HFFc6 (cell line): Measurements from ENCODE around the gene PITRM1. TPM values are rescaled to one million over a fixed set of nuclear protein-coding genes. Genes with fewer than 3 reads are reported as not detected.

Experiments used
- DNase-seq: peaks from one replicate; pipeline ENCODE4 v3.0.0-alpha.2; 2018
- H3K27ac Mint-ChIP-seq: 2 replicates; pipeline ENCODE4 v1.8.0; 2020; ENCODE audit warnings: mild to moderate bottlenecking, mixed read lengths
- H3K27me3 Mint-ChIP-seq: 2 replicates; pipeline ENCODE4 v1.8.0; 2021; ENCODE audit warnings: mild to moderate bottlenecking, moderate library complexity, mixed read lengths; ENCODE audit not compliant: insufficient read depth
- H3K36me3 Mint-ChIP-seq: 2 replicates; pipeline ENCODE4 v1.8.0; 2021; ENCODE audit warnings: low read depth, mixed read lengths
- H3K4me1 Mint-ChIP-seq: 2 replicates; pipeline ENCODE4 v1.8.0; 2020; ENCODE audit warnings: low read depth, mixed read lengths
- H3K4me3 Mint-ChIP-seq: 2 replicates; pipeline ENCODE4 v1.8.0; 2020; ENCODE audit warnings: mild to moderate bottlenecking, moderate library complexity, mixed read lengths
- H3K9me3 Mint-ChIP-seq: 2 replicates; pipeline ENCODE4 v1.8.0; 2020; ENCODE audit warnings: mild to moderate bottlenecking, mixed read lengths
- total RNA-seq, 6 experiments: library from RNA; stranded (reverse); fragmentation: NEBNext Ultra II Directional; extraction: Animal tissue kit (Norgen Biotek cat#: 25700); gene quantifications; 2 replicates in 1 of 6; 3 replicates in 5 of 6; pipeline ENCODE4 v1.2.3, GENCODE V29; 2021
- TF ChIP-seq, protein P1 (sequence below): fragments of 200-600 bp; sonication (generic); IDR thresholded peaks from 2 replicates; pipeline ENCODE4 v1.5.0; 2021; ENCODE audit warnings: antibody characterized with exemption, mild to moderate bottlenecking

PITRM1 gene
- total RNA-seq, 6 experiments from 2014 or later, result 106 to 124 (median 112) TPM

DNA sequence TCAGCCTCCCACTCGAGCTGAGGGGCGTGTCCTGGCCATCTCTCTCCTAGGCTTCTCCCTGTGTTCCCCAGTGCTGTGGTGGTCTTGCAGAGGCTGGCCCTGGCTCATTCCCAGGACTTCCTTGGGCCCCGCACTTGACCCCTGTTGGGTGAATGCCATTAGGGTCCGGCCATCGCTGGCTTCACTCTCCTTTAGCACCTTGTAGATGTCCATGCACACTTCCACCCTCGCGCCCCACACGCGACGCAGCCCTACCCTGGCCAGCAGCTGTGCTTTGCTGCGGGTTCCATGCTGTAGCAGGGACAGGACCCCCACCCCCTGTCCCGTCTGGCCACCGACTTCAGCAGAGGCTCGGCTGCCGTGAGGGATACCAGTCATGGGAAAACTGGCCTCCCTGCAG, 46.3 kb downstream of the PITRM1 start:
- peaks cover 8% of the 10 kb centered on the region; the same call in 1 of the 2 replicates for H3K4me1 Mint-ChIP-seq
- H3K9me3 Mint-ChIP-seq, result no peaks in the 10 kb centered on the region
- peaks cover 7% of the 10 kb centered on the region for H3K27me3 Mint-ChIP-seq
- no peak for DNase-seq
- TF ChIP-seq, protein P1, sequence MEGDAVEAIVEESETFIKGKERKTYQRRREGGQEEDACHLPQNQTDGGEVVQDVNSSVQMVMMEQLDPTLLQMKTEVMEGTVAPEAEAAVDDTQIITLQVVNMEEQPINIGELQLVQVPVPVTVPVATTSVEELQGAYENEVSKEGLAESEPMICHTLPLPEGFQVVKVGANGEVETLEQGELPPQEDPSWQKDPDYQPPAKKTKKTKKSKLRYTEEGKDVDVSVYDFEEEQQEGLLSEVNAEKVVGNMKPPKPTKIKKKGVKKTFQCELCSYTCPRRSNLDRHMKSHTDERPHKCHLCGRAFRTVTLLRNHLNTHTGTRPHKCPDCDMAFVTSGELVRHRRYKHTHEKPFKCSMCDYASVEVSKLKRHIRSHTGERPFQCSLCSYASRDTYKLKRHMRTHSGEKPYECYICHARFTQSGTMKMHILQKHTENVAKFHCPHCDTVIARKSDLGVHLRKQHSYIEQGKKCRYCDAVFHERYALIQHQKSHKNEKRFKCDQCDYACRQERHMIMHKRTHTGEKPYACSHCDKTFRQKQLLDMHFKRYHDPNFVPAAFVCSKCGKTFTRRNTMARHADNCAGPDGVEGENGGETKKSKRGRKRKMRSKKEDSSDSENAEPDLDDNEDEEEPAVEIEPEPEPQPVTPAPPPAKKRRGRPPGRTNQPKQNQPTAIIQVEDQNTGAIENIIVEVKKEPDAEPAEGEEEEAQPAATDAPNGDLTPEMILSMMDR, result no peak
- H3K4me3 Mint-ChIP-seq, result no peak overlapping the region
- no peak overlapping the region for H3K27ac Mint-ChIP-seq
- H3K36me3 Mint-ChIP-seq, result peaks cover 49% of the 10 kb centered on the region

DNA sequence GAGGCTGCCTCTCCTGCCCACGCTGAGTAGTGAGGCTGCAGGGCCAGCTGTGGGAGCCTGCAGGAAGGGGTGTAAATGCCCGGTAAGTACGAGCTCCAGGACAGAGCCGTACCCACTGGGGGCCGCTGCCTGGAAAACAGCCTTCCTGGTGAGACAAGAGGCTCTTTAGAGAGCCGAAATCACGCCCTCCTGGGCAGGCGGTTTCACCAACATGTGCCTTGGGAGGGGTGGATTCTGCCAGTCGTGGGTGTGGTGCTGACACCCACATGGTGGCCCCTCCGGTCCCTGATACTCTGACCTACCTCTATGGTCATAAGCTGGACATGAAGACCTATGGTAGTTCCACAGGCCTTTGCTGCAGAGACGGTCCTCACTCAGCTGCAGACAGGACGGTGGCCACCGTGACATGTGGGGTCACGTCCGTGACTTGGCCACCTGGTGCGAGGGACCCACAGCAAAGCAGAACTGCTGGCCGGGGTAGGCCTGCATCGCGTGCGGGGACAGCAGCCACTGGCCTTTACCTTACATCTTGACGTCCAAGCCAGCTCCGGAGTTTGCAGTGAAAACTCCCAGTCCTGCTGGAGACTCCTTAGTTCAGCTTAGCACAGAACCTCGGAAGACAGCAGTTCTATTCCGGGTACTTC, 46.9 kb downstream of the PITRM1 start:
- TF ChIP-seq, protein P1, result no peak
- no peak overlapping the region for H3K27ac Mint-ChIP-seq
- H3K27me3 Mint-ChIP-seq, result peaks cover 7% of the 10 kb centered on the region
- DNase-seq, result no peak
- H3K4me1 Mint-ChIP-seq, result peaks cover 8% of the 10 kb centered on the region; the same call in 1 of the 2 replicates
- H3K36me3 Mint-ChIP-seq, result peaks cover 49% of the 10 kb centered on the region
- H3K4me3 Mint-ChIP-seq, result no peak overlapping the region
- no peaks in the 10 kb centered on the region for H3K9me3 Mint-ChIP-seq

DNA sequence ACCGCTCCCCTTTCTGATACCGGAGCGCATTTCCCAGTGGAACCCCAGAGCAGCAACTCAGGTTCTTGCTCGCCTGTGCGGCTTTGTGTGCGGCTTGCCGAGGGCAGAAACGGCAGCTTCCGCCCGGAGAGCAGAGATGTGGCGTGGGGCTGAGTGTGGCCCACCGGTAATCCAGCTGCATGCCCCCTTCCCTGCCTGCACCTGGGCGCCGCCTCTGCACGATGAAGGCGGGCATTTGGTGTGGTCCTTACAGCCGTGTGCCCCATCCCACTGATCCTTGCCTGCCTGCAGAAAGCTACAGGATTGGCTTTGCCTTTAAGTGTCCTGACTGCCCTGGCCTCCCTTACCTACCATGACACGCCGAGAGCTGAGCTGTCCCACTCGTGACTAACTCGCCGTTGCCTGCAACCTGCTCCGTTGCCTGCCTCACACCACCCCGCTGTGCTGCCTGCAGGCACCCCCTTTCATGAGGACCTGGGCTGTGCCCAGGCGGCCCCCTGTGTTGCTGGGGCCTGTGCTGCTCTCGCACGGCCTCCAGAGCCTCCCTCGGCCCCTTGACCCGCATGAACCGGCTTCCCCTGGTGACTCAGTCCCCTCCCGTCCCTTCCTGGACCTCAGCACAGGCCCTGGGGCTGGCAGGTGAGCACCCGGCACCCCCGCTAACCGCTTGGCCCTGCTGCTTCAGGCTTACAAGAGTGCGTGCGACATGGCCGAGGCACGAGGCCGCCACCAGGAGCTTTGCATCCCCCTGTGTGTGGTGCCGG, 48.0 kb downstream of the PITRM1 start:
- TF ChIP-seq, protein P1, result no peak
- H3K4me3 Mint-ChIP-seq, result no peak overlapping the region
- no peak for DNase-seq
- H3K9me3 Mint-ChIP-seq, result no peaks in the 10 kb centered on the region
- peaks cover 49% of the 10 kb centered on the region for H3K36me3 Mint-ChIP-seq
- no peak overlapping the region for H3K27ac Mint-ChIP-seq
- peaks cover 8% of the 10 kb centered on the region; the same call in 1 of the 2 replicates for H3K4me1 Mint-ChIP-seq
- H3K27me3 Mint-ChIP-seq, result peaks cover 7% of the 10 kb centered on the region

DNA sequence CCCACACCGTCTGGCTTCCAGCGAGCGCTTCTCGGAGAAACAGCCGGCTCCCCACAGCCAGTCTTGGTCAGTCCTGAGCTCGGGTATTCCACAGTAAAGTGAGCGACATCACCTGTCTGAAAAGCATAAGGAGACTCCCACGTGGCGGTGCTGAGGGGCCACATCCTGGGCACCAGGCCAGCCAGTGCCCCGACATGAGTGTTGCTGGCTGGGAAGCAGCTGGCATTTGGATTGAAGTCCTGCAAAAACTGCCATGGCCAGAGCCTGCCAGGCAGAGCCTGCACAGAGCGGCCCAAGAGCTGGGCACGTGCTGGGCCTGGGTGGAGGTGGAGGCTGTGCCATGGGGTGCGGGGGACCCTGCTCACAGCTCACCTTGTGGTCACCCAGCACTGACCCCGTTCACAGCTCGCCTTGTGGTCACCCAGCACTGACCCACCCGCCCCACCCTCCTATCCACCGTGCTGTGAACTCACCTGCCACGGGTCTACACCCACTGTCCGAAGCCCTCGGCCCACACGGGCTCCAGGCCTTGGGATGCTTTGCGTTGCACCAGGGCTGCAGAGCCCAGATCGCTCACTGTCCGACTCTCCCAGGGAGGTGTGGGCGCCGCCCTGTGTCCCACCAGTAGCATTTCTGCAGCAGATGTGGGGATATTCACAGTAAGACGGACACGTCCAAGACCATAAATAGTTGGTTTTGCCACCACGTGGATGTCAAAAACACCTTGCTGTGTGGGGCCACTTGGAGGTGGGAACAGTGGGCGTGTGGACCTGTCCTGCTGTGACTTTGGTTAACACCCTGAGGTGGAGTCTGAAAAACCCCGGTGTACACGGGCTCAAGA, 48.8 kb downstream of the PITRM1 start:
- Mint-ChIP-seq H3K4me3 (no peak overlapping the region), H3K27me3 (peaks cover 7% of the 10 kb centered on the region), H3K9me3 (no peaks in the 10 kb centered on the region), H3K27ac (no peak overlapping the region), H3K36me3 (peaks cover 47% of the 10 kb centered on the region), H3K4me1 (peaks cover 8% of the 10 kb centered on the region; the same call in 1 of the 2 replicates)
- no peak for DNase-seq
- TF ChIP-seq, protein P1, result no peak

DNA sequence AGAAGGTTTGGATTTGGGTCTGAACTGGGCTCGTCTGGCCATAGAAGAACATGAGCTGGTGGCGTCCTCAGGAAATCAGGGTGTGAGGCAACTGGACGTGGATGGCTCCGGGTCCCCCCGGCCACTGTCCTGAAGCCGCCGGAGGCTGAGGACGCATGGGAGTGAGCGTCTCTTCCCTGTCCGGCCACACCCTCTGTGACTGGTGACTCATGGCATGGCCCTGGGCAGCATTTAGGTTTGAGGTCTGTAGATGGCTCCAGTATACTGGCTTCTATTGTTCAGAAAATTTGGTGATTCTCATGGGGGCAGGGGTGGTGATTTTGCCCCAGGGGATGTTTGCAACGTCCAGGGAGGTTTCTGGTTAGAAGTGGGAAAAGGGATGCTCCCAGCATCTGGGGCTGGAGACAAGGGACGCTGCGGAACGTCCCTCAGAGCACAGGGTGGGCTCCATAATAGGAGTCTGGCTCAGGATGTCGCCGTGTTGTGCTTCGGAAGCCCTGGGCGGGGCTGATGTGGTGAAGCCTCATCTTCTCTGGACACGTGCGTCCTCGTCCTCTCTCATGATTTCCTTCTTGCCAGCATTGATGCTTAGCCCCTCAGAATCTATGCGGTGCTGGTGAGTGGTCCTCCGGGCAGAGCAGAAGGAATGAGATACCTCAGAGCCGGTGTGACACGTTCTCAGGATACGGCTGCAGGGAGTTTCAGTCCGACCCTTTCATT, 49.9 kb downstream of the PITRM1 start:
- Mint-ChIP-seq H3K4me3 (no peak overlapping the region), H3K36me3 (peaks cover 46% of the 10 kb centered on the region), H3K9me3 (no peaks in the 10 kb centered on the region), H3K27me3 (peaks cover 7% of the 10 kb centered on the region), H3K27ac (peak overlapping the region; percentile 30), H3K4me1 (peaks cover 8% of the 10 kb centered on the region; the same call in 1 of the 2 replicates)
- TF ChIP-seq, protein P1, result no peak
- peak; percentile 8 for DNase-seq
